ENCODE data around the gene GARRE1.

GRCh38 chr19:34213283-34213682 is 41.1 kb upstream of the GARRE1 start:
- no peak for TF ChIP-seq POLR2A (IDR thresholded peaks at IDR 0.05)
- TF ChIP-seq CTCF (IDR thresholded peaks at IDR 0.05) = no peak
